Measurements from ENCODE around the gene SLC4A4.

Gene SLC4A4

GRCh38 chr4:71540749-71541269 lies 202.0 kb downstream of the SLC4A4 start:
- DNase-seq (ENCODE audit: low spot score), result no peak

- DNase-seq (ENCODE audit: low spot score), result no peak
These were observed 202.7 kb downstream of the SLC4A4 start for GRCh38 chr4:71541541-71541940.

- no peak for DNase-seq (ENCODE audit: low spot score)
These were observed 206.3 kb downstream of the SLC4A4 start for GRCh38 chr4:71545168-71545567.

DNA sequence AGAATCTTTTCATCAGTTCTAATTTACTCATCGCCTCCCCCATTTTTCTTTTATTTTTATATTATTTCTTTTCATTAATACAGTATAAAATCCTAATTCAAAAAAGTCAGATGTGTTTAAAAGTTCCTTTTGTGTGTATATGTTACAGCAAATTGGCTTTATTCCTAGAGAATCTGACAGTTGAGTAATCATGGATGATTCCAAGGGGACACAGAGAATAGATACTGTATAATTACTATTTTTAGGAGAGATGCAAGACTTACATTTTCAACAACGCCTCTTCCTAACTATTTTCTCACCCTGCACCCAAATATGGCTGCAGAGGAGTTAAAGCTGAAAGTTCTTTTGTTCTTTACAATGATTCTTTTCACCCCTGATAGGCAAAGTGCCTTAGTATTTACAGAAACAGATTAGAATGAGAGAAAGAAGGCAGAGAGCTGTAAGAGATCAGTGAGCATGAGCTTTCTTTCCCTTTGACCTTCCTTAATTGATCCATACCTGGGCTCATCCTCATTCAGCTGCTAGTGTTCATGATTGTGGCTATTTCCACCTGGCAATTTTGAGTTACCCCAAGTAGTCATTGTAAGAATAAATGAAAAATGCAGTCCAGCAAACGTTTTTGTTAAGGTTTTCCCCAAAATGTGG lies 210.8 kb downstream of the SLC4A4 start:
- DNase-seq (ENCODE audit: low spot score), result no peak

DNA sequence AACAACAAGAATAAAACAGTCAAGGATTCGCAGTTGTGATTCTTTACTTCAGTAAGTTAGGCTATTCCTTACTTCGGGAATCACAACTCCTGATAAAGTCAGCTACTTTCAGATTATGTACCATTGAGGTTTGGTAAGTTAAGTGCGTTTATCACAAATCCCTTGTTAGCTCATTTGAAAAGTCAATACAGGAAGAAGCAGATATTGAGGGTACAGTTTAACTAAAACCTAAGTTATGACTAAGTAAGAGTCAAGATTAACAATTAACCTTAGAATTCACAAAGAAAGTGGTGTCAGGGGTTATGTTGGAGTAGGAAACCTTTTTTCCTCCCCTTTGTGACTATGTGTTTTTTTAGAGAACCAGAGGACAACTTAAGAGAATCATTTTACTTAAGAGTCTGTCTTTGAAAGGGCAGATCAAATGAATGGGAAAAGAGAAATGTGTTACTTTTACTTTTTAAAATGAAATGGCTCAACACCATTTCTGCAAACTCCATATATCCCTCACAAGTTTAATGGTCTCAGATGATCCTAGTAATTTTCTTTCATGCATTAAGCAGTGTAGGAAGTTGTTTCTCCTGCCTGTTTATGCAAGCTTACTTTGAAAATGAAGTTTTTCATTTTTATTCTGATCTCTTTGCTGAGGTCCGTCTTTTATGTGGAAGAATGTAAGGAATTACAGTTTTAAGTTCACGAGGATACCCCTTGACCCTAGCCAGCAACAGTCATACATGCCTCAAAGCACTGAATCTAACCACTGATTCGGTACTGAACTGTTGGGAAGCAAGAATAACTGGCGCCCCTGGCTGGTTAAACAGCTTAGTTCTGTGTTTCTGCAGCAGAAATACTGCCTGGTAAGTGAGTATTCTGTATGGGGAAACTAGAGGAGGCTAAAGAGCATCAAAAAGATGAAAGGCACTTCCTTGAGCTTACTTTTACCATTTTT lies 211.7 kb downstream of the SLC4A4 start:
- DNase-seq (ENCODE audit: low spot score), result no peak

- peak; percentile 45 for DNase-seq (ENCODE audit: low spot score)
These were observed 214.8 kb downstream of the SLC4A4 start for GRCh38 chr4:71553605-71554004.

GRCh38 chr4:71554025-71554424 lies 215.2 kb downstream of the SLC4A4 start:
- DNase-seq (ENCODE audit: low spot score), result no peak

DNA sequence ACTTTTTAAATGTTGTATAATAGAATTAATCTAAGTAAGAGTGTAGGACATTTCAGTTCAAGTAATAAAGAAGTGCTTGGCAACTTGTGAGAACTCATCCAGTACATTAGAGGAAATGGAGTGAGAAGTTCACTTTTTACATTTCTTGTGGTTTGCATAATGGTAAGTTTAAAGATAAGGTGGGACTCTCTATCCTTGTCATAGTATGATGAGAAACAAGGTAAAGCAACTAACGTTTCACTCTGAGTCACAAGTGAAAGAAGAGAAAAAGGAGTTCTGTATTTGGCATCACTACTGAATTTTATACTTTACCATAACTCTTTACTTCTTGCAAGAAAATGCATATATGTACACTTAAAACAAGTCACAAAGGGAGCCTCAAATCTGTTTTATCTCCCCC lies 219.4 kb downstream of the SLC4A4 start:
- no peak for DNase-seq (ENCODE audit: low spot score)

DNA sequence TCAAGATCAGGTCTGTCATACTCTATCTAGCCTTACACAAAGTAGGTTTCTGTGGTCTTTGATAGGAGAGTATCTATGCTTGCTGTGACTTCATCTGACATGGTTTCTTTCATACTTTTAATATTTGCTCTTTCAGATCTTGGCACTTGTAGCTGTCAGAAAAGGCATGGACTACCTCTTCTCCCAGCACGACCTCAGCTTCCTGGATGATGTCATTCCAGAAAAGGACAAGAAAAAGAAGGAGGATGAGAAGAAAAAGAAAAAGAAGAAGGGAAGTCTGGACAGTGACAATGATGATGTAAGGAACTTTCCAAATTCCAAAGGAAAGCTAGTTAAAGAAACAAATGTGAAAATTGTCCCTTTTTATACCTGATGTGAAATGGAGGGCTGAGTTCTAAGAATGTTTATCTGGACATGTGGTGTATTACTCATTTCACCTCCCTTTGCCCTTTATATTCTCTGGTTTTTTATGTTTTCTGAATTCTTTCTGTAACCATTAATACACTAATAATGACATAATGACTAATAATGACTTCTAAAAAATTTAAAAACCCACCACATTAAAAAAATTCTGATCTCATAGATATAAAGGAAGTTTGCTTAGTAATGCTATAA lies 221.2 kb downstream of the SLC4A4 start:
- no peak for DNase-seq (ENCODE audit: low spot score)

DNA sequence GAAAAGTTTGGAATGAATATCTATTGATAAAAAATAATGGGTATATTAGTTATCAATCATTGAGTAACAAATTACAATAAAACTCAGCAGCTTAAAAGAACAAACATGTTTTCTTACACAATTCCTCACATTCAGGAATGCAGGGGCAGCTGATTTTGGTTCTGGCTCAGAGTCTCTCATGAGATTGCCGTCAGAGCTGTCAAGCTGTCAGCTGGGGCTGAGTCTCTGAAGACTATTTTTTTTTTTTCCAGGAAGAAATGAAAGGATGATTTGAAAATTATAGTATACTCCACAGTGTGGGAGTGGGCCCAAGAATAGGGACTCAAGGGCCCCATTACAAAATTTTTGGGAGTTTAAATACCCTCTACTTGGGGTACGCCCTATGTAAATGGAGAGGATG lies 226.0 kb downstream of the SLC4A4 start:
- no peak for DNase-seq (ENCODE audit: low spot score)

- DNase-seq (ENCODE audit: low spot score), result no peak
These were observed 228.0 kb downstream of the SLC4A4 start for GRCh38 chr4:71566856-71567255.

GRCh38 chr4:71568131-71568530 lies 229.3 kb downstream of the SLC4A4 start:
- no peak for DNase-seq (ENCODE audit: low spot score)

DNA sequence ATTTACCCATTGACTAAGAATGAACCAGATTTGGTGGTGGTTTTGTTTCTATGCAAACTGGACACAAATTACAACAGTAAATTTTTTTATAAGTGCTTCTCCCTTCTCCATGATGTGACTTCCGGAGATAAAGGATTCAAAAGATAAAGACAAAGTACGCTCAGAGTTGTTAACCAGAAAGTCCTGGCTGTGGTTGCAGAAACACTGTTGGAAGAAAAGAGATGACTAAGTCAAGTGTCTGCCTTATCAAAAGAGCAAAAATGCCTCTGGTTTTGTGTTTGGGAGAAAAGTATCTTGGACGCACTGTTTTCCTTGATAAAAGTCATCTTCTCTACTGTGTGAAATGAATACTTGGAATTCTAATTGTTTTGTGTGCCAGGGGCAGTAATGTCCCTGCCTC lies 231.7 kb downstream of the SLC4A4 start:
- no peak for DNase-seq (ENCODE audit: low spot score)

- DNase-seq (ENCODE audit: low spot score), result no peak
These were observed 232.5 kb downstream of the SLC4A4 start for GRCh38 chr4:71571346-71571745.

GRCh38 chr4:71583971-71584370 lies 245.2 kb downstream of the SLC4A4 start:
- DNase-seq (ENCODE audit: low spot score), result no peak

DNA sequence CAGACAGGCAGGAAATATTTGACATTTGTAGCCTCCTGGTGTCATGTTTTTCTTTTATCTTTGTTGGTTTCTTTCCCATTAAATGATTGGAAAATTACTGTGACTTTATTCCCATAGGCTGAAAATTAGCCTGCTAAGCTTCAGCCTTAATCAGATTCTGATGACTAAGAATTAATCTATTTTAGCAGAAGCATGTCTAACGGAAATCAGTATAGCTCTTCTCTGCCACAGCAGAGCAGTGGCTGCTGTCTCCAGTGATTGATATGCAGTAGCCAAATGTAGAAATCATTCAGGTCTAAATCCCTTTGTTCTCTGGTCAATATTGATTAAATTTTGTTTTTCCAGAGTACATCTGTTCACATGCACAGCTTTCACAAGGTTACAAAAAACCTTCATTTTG lies 245.8 kb downstream of the SLC4A4 start:
- no peak for DNase-seq (ENCODE audit: low spot score)

DNA sequence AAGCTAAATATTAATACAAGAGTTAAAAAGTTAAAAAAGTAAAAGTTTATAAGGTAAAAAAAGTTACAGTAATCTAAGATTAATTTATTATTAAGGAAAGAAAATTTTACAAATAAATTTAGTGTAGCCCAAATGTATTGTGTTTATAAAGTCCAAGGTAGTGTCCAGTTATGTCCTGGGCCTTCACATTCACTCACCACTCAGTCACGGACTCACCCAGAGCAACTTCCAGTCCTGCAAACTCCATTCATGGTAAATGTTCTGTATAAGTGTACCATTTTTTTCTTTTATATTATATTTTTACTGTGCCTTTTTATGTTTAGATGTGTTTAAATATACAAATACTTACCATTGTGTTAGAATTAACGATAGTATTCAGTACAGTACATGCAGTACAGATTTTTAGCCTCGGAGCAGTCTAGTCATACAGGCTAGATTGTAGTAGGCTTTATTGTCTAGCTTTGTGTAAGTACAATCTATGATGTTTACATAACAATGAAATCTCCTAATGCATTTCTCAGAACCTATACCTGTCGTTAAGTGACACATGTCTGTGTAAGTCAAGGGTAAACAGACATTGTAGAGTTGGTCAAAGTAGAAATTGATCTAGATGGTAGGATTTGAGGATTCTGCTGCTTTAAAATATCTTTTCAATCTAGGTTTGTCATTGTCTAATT lies 247.4 kb downstream of the SLC4A4 start:
- no peak for DNase-seq (ENCODE audit: low spot score)

GRCh38 chr4:71587995-71588394 lies 249.2 kb downstream of the SLC4A4 start:
- DNase-seq (ENCODE audit: low spot score), result no peak

- no peak for DNase-seq (ENCODE audit: low spot score)
These were observed 254.0 kb downstream of the SLC4A4 start for GRCh38 chr4:71592793-71593192.

GRCh38 chr4:71593311-71593710 lies 254.5 kb downstream of the SLC4A4 start:
- no peak for DNase-seq (ENCODE audit: low spot score)

DNA sequence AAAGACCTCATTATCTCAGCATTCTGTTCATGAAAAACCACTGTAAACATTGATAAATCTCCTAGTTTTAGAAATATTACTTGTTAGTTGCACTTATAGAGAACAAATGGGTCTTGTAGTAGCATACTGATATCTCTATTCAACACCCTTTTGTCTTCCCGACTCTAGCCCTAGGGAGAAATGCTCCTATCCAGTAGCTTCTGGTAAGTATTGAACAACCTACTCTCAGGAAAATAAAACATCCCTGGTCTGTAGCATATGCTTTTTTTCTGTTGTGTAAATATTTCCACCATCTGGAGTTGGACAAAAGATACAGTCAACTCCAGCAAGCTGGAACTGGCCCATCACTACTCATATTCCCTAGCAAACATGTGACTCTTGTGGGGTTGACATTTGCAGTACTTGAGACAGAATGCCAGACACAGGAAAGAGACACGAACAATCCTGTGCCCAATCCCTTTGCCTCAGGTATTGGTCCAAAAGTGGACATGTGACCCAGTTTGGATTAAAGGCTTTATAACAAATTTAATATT lies 256.8 kb downstream of the SLC4A4 start:
- DNase-seq (ENCODE audit: low spot score), result no peak

DNA sequence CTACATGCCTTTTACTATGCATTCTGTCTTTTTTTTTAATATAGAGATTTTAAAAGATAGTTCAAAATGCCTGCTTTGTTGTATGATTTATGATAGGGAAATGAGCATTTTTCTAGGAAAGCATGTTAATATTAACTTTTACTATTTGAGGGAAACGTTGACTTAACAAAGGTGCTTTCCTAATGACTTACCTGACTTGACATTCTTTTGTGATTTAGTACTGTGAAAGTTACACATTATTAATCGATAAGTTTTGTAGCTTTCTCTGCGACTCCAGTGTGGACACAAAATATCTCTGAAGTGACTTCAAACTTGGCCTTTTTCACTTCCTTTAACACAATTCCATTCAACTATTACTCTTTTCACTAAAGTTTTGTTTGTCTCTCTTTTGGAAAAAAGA lies 260.8 kb downstream of the SLC4A4 start:
- DNase-seq (ENCODE audit: low spot score), result no peak
